Vagina (tissue), 2 donors: ENCODE measurements around the gene IMP4. TPM values are rescaled to one million over a fixed set of nuclear protein-coding genes. Genes with fewer than 3 reads are reported as not detected.

ENCODE experiments used
- DNase-seq, 2 donors: peaks; one replicate each; pipeline ENCODE4 v3.0.0-alpha.2; 2017; ENCODE audit errors: extremely low spot score in 2 of 2
- H3K27ac ChIP-seq: fragments of 200-600 bp; sonication (generic); one replicate; pipeline ENCODE4 v1.5.1; 2019
- H3K27me3 ChIP-seq: fragments of 200-600 bp; sonication (generic); one replicate; pipeline ENCODE4 v1.5.1; 2019
- H3K36me3 ChIP-seq, 2 donors: fragments of 200-600 bp; sonication (generic); one replicate each; pipeline ENCODE4 v1.5.1; 2017 to 2019
- H3K4me1 ChIP-seq: fragments of 200-600 bp; sonication (generic); one replicate; pipeline ENCODE4 v1.5.1; 2019
- H3K4me3 ChIP-seq, 2 donors: fragments of 200-600 bp; sonication (generic); 1 replicate in 1 of 2; 2 replicates in 1 of 2; pipeline ENCODE4 v1.5.1; 2016 to 2019
- H3K9me3 ChIP-seq: fragments of 200-600 bp; sonication (generic); one replicate; pipeline ENCODE4 v1.5.1; 2019
- POLR2A ChIP-seq, 2 donors: fragments of 450-650 bp; IDR thresholded peaks; one replicate each; pipeline ENCODE4 v1.6.1; 2017; ENCODE audit warnings: antibody characterized with exemption in 2 of 2, mild to moderate bottlenecking in 2 of 2, moderate library complexity in 2 of 2
- POLR2AphosphoS5 ChIP-seq, 2 donors: sonication (generic); formaldehyde crosslinking; IDR thresholded peaks; one replicate each; pipeline ENCODE4 v1.9.0; 2017; ENCODE audit warnings: antibody characterized with exemption in 2 of 2, mild to moderate bottlenecking in 2 of 2, low read depth in 1 of 2; ENCODE audit not compliant: insufficient read depth in 1 of 2
- intact Hi-C: fragments of 100-400 bp; cut with DNase I; formaldehyde crosslinking; loops from one replicate; pipeline ENCODE4 v1.15.1; 2023
- total RNA-seq: library from RNA; depleted of rRNA; stranded (reverse); fragments of >200 nt; gene quantifications from one replicate; pipeline ENCODE4 v1.2.3, GENCODE V29; 2016
- TF ChIP-seq, protein P1 (sequence below), 3 experiments: fragments of 450-650 bp in 2 of 3; fragments of 200-600 bp in 1 of 3; sonication (generic) in 1 of 3; IDR thresholded peaks; one replicate each; pipeline ENCODE4 v1.5.1; 2017 to 2019; ENCODE audit warnings: antibody characterized with exemption in 3 of 3, mild to moderate bottlenecking in 2 of 3, moderate library complexity in 2 of 3

IMP4 gene, protein sequence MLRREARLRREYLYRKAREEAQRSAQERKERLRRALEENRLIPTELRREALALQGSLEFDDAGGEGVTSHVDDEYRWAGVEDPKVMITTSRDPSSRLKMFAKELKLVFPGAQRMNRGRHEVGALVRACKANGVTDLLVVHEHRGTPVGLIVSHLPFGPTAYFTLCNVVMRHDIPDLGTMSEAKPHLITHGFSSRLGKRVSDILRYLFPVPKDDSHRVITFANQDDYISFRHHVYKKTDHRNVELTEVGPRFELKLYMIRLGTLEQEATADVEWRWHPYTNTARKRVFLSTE
- total RNA-seq: 88.4 TPM

DNA sequence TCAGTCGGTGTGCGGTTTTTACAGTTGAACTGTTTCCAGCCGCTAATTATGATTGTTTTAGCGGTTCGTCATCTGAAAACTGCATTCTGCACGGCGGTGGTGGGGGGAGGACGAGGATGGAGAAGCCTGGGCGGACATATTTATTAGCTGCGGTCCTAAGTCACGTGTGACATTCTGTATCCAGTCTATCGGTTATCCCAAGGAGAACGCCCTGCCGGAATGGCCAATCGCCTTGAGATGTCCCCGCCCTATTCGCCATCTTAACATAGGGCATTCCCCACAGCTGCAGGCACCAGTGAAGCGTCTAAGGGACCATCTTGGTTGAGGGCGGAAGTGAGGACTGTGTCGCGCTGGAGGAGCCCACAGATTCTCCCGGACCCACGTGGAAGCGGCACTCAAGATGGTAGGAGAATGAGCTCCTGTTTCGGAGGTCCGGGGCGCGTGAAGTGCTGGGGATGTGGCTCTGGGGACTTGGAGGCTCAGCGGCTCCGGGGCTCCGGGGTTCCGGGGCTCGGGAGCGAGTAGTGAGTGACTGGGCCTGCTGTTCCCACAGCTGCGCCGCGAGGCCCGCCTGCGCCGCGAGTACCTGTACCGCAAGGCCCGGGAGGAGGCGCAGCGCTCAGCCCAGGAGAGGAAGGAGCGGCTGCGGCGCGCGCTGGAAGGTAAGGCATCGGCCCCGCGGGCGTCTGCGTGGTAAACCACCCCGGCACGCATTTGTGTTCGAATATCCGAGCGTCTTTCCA lies at the start of gene IMP4:
Gene IMP4, plus strand, starts transcription at position 365 of the 743 bp plus-strand sequence. Its CDS starts 36 bp downstream, at position 401.
- H3K4me3 ChIP-seq: peak within 1 kb of the TSS; percentile 55 to 66
- H3K27me3 ChIP-seq: no peaks in the 10 kb centered on the region
- H3K36me3 ChIP-seq: peaks cover 0 to 52% of the 10 kb centered on the region in 2 donors
- DNase-seq: peak in 1 of 2 donors; percentile 100
- peak within 1 kb of the TSS; percentile 87 for H3K27ac ChIP-seq
- intact Hi-C loops: loop anchor here (10.0 kb wide), 1 partner anchor 158 kb away; the partner anchor contains the start of genes MZT2B and SMPD4
- peaks cover 28% of the 10 kb centered on the region for H3K4me1 ChIP-seq
- TF ChIP-seq, protein P1, sequence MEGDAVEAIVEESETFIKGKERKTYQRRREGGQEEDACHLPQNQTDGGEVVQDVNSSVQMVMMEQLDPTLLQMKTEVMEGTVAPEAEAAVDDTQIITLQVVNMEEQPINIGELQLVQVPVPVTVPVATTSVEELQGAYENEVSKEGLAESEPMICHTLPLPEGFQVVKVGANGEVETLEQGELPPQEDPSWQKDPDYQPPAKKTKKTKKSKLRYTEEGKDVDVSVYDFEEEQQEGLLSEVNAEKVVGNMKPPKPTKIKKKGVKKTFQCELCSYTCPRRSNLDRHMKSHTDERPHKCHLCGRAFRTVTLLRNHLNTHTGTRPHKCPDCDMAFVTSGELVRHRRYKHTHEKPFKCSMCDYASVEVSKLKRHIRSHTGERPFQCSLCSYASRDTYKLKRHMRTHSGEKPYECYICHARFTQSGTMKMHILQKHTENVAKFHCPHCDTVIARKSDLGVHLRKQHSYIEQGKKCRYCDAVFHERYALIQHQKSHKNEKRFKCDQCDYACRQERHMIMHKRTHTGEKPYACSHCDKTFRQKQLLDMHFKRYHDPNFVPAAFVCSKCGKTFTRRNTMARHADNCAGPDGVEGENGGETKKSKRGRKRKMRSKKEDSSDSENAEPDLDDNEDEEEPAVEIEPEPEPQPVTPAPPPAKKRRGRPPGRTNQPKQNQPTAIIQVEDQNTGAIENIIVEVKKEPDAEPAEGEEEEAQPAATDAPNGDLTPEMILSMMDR (IDR thresholded peaks at IDR 0.05): no peak
- TF ChIP-seq POLR2A (IDR thresholded peaks at IDR 0.05): no peak
- peak; percentile 78 to 84 for TF ChIP-seq POLR2AphosphoS5 (IDR thresholded peaks at IDR 0.05; ENCODE audit: insufficient read depth in 1 of 2, low read depth in 1 of 2)
- no peaks in the 10 kb centered on the region for H3K9me3 ChIP-seq

DNA sequence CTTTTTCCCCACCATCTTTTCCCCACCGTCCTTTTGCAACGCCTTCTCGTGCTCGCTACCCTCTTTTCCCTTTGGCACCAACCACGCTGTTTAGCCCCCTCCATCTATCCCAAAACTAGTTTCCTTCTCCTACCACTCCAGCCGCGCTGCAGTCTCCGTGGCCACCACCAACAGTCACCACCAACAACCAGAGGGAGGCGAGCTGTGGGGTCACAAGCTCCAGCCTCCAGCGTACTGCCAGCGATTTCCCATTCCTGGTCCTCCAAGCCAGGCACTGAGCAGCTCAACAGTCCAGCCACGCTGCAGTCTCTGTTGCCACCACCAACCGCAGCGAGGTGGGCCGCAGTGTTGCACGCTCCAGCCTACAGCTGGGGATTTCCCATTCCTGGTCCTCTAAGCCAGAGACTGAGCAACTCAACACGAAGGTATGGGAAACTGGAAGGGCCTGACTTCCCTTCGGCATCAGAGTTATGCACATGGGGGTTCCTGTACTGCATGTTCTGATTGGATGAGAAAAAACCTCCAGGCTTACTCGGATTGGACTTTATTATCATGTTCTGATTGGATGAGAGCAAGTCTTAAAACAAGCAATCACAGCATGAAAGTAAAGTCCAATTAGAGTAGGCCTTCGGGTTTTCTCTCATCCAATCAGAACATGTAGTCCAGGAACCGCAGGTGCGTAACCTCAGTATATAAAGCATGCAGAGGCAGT lies 42.3 kb upstream of the IMP4 start:
- Histone ChIP-seq H3K36me3 (no peaks in the 10 kb centered on the region), H3K4me1 (no peaks in the 10 kb centered on the region), H3K4me3 (no peak overlapping the region), H3K27me3 (no peaks in the 10 kb centered on the region), H3K27ac (no peak overlapping the region), H3K9me3 (no peaks in the 10 kb centered on the region)
- TF ChIP-seq POLR2AphosphoS5 (IDR thresholded peaks at IDR 0.05; ENCODE audit: insufficient read depth in 1 of 2, low read depth in 1 of 2): no peak
- no peak for TF ChIP-seq POLR2A (IDR thresholded peaks at IDR 0.05)
- TF ChIP-seq, protein P1 (IDR thresholded peaks at IDR 0.05): no peak
- intact Hi-C loops: no loop called here
- DNase-seq: no peak

DNA sequence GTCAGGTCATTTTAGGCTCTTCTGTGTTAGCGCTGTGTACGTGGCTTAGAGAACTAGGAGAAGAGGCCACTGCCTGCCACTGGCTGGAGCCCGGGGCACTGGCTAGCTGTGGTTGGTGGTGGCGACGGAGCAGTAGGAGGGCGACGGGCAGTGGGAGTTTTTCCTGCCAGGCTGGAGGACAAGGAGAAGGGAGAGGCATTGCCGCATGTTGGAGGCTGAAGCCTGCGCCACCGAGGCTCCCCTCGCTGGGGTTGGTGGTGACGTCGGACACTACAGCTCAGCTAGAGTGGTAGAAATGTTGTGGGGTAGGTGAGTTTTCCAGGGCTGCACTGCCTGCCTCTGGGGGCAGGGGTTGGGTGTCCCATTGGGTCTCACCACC lies 41.7 kb upstream of the IMP4 start:
- H3K27me3 ChIP-seq: no peaks in the 10 kb centered on the region
- no peak overlapping the region for H3K4me3 ChIP-seq
- intact Hi-C loops: no loop called here
- DNase-seq: no peak
- H3K36me3 ChIP-seq: no peaks in the 10 kb centered on the region
- H3K27ac ChIP-seq: no peak overlapping the region
- no peaks in the 10 kb centered on the region for H3K4me1 ChIP-seq
- TF ChIP-seq POLR2AphosphoS5 (IDR thresholded peaks at IDR 0.05; ENCODE audit: insufficient read depth in 1 of 2, low read depth in 1 of 2): no peak
- TF ChIP-seq, protein P1 (IDR thresholded peaks at IDR 0.05): no peak
- TF ChIP-seq POLR2A (IDR thresholded peaks at IDR 0.05): no peak
- no peaks in the 10 kb centered on the region for H3K9me3 ChIP-seq

DNA sequence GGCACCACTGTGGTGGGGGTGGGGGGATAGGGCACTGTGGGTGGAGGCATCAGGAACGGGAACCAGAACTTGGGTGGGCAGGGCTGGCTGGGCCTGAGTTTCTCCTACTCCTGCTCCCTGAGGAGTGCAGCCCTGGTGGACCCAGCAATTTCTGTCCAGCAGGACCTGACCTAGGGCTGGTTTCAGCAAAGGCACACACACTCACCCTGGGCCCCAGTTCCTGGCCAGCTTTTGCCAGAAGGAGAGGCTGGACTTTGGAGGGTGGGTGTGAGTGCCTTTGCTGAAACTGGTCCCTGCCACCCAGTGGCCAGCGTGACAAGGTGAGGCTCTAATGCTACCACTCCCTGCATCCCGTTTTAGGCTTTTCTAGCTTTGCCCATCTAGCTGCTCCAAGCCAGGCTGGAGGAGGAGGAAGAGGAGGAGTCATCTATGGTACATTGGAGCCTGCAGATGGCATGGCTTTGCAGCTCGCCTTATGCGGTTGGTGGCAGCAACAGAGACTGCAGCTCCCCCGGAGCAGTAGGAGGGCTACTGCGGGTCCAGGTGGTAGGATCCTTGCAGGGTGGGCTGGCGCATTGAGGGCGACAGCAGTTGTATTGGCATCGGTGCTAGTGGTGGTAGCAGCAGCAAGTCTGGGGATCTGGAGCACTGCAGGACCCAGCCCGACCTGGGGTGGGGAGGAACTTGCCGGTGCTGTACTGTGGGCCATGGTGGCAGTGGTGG lies 40.4 kb upstream of the IMP4 start:
- Histone ChIP-seq H3K27ac (no peak overlapping the region), H3K36me3 (no peaks in the 10 kb centered on the region), H3K9me3 (no peaks in the 10 kb centered on the region), H3K27me3 (no peaks in the 10 kb centered on the region), H3K4me3 (no peak overlapping the region), H3K4me1 (no peaks in the 10 kb centered on the region)
- DNase-seq: no peak
- TF ChIP-seq, protein P1 (IDR thresholded peaks at IDR 0.05): no peak
- TF ChIP-seq POLR2AphosphoS5 (IDR thresholded peaks at IDR 0.05; ENCODE audit: insufficient read depth in 1 of 2, low read depth in 1 of 2) (no peak), POLR2A (IDR thresholded peaks at IDR 0.05) (no peak)
- intact Hi-C loops: no loop called here
